HT-29 (cell line): ENCODE data around the gene SMYD3. TPM values are rescaled to one million over a fixed set of nuclear protein-coding genes. Genes with fewer than 3 reads are reported as not detected.

Source experiments
- DNase-seq: peaks from one replicate; pipeline ENCODE4 v3.0.0-alpha.2; 2015; ENCODE audit warnings: low spot score
- total RNA-seq: library from RNA; depleted of rRNA; stranded (reverse); fragments of >200 nt; shearing (Covaris generic); gene quantifications from 2 replicates; pipeline ENCODE4 v1.2.3, GENCODE V29; 2014

SMYD3 gene
- total RNA-seq, 1 experiment from 2014 or later: 24.3 TPM

DNA sequence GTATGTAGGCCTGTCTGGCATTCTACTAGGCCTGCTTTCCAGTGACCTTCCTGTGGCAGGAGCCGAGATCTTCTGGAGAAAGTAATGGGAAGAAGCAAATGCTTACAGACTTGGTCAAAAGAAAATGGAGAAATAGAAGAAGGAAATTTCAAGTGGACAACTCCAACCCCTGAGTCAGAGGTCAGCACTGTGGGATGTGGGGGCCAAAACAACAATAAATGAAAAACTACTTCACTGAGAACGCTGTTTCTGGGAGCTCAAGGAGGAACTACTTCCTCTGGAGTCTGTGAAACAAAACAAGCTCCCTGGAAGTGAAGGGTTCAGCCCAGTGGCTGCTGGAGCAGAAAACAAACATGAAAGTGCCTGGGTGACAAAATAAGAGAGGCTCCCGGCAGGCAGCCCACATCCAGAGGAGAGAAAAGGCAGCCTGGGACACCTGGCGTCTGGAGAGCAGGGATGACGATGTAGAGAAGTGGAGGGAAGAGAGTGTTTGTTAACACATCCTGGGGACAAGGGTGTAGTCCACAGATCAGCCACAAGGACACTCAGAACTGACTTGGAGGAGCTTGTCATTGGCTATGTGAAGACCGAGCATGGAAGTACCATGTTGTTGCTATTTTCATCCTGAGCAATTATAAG is 355.2 kb downstream of the SMYD3 start:
- DNase-seq: no peak

- DNase-seq: no peak
Observed at GRCh38 chr1:246149543-246149942, 357.5 kb downstream of the SMYD3 start.

- no peak for DNase-seq
Observed at GRCh38 chr1:246147524-246148461, 359.3 kb downstream of the SMYD3 start.

DNA sequence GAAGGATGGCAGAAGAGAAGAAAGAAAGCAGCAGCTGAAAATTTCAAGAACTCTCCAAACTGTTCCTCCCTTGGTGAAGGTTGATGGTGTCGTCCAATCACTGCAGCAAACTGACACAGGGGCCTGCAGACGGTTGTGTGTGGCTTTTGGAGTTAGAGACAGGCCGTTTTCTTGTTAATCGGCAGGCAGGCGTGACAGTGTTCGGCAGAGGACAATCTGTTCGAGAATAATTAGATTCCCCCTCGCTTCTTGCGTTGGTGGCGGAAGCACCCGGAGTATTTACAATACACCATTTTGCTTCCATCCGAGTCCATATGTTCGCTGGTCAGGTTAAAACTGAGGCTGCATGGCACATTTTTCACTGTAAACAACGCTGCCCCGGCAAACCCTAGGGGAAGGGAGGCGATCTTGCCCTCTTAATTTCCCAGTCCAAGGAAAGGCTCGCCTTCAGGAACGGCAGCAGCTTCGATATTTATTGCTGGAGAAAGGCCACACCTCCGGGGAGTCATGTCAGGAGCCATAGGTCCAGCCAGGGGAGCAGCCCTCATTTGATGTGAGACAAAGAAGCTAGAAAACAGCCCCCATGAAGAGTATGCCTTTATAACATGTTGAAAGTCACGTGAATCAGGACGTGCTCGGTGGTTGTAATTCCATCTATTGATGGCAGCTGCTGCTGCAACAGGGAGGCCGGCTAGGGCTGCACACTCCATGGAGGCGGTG is 360.1 kb downstream of the SMYD3 start:
- no peak for DNase-seq

- no peak for DNase-seq
Observed at GRCh38 chr1:246145900-246146299, 361.2 kb downstream of the SMYD3 start.

GRCh38 chr1:246144931-246145330 is 362.1 kb downstream of the SMYD3 start:
- DNase-seq: no peak

DNA sequence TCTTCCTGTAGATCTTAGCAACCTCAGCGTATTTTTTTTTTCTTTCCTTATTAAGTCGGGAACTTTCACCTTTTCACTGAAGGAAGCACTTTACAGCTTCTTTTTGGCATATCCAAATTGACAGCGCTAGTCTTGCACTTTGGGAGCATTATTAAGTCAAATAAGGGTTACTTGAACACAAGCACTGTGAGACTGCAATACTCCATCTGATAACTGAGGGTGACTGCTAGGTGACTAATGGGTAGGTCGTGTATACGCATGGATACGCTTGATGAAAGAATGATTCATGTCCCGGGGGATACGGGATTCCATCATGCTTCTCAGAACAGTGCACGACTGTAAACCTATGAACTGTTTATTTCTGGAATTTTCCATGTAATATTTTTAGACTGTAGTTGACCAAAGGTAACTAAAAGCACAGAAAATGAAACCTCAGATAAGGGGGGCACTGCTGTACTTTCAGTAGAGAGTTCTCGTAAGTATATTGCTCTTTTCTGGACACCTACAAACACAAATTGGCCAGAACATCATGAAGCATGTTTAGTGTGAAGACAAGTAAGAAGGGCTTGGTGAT is 364.7 kb downstream of the SMYD3 start:
- no peak for DNase-seq

DNA sequence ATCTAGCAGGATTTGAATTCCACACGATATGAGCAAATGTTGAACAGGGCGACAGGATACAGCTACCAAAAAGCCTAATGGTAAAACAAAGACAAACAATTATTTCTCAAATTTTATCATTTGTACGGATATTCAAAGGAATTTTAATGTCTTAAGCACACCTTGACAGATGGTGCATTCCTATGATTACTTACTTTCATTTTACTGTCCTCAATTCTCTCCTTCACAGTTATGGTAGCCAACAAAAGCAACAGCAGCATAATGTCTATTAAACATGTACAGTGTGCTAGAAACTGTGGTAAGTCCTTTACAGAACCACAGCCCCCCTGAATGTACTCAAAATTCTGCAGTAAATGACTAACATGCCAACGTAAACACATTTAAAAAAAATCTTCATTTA is 365.8 kb downstream of the SMYD3 start:
- DNase-seq: no peak

DNA sequence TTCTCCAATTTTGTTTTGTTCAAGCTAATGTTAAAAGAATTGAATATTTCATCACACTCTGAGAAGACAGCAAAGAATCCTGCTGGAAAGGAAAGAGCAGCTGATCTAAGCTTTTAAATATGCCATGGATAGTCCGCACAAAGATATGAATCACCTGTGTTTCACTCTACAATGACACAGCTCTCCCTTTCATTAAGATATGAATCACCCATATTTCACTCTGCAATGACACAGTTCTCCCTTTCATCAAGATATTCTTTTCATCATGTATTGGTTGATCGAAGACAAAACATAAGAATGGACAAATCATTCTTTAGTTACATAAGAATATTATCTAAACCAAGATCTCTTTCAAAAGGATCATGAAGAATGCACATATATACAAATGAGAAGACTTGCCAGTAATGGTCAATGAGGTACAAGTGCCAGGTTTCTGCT is 367.3 kb downstream of the SMYD3 start:
- DNase-seq: no peak

GRCh38 chr1:246138781-246139180 is 368.3 kb downstream of the SMYD3 start:
- no peak for DNase-seq

DNA sequence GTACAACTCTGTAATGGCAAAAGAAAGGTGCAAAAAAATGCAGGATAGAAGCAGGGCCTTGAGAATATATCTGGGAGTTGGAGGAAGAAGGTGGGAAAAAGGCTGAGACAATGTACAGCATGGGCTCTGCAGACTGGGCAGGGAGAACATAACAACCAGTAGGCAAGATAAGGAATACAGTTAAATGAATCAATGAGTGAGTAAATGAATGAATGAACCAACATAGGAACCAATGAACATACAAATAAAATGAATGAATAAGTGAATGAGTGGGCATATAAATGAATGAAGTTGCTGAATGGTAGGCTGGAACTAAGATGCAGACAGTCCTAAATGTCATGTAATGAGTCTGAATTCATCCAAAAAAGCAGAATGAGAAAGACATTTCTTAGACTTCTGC is 370.6 kb downstream of the SMYD3 start:
- no peak for DNase-seq

- no peak for DNase-seq
Observed at GRCh38 chr1:246134789-246135188, 372.3 kb downstream of the SMYD3 start.

GRCh38 chr1:246131095-246131494 is 376.0 kb downstream of the SMYD3 start:
- no peak for DNase-seq

GRCh38 chr1:246128494-246129069 is 378.5 kb downstream of the SMYD3 start:
- DNase-seq: no peak

GRCh38 chr1:246126580-246126979 is 380.5 kb downstream of the SMYD3 start:
- DNase-seq: no peak

GRCh38 chr1:246122071-246122470 is 385.0 kb downstream of the SMYD3 start:
- no peak for DNase-seq

GRCh38 chr1:246121533-246121932 is 385.5 kb downstream of the SMYD3 start:
- DNase-seq: no peak

GRCh38 chr1:246117066-246117791 is 389.9 kb downstream of the SMYD3 start:
- DNase-seq: peak; percentile 51

- no peak for DNase-seq
Observed at GRCh38 chr1:246114369-246114768, 392.7 kb downstream of the SMYD3 start.

GRCh38 chr1:246113555-246114095 is 393.5 kb downstream of the SMYD3 start:
- DNase-seq: no peak

DNA sequence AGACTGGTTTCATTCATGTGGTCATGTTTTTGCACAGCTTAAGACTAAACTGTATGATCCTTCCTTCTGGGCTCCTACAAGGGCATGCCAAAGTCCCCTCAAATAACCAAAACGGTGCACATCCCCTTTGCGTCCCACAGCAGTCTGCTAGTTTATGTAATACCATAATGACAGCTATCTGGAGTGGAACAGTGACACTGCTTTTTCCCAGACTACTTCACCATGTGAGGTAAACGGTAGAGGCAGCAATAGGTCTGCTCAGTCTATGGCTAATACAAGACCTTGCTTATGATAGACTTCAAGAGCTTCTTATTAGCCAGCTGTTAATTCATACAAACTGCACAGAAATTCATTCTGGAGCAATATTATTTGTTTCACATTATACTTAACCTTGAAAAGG is 395.5 kb downstream of the SMYD3 start:
- no peak for DNase-seq
